ENCODE data around the gene CACNB2.
"Not testable (repeated sequence)": the region's sequence is repeated elsewhere in the genome, so short reads cannot be mapped to it uniquely, and the experiment has no call there.

The CACNB2 gene

GRCh38 chr10:18145652-18146051 lies 5.4 kb downstream of the CACNB2 start:
- DNase-seq (ENCODE audit: low read depth in 2 of 2), result no peak

GRCh38 chr10:18149196-18149800 lies 9.1 kb downstream of the CACNB2 start:
- no peak for DNase-seq (ENCODE audit: low read depth in 2 of 2)

- no peak for DNase-seq (ENCODE audit: low read depth in 2 of 2)
Observed at GRCh38 chr10:18151356-18151890, 11.2 kb downstream of the CACNB2 start.

GRCh38 chr10:18153381-18153780 lies 13.2 kb downstream of the CACNB2 start:
- DNase-seq (ENCODE audit: low read depth in 2 of 2), result not testable (repeated sequence)

GRCh38 chr10:18155321-18155720 lies 15.1 kb downstream of the CACNB2 start:
- DNase-seq (ENCODE audit: low read depth in 2 of 2), result no peak

- DNase-seq (ENCODE audit: low read depth in 2 of 2), result not testable (repeated sequence)
Observed at GRCh38 chr10:18156797-18157196, 16.6 kb downstream of the CACNB2 start.

- DNase-seq (ENCODE audit: low read depth in 2 of 2), result no peak
Observed at GRCh38 chr10:18157881-18158280, 17.7 kb downstream of the CACNB2 start.

GRCh38 chr10:18158773-18159265 lies 18.6 kb downstream of the CACNB2 start:
- DNase-seq (ENCODE audit: low read depth in 2 of 2), result no peak

GRCh38 chr10:18159557-18159956 lies 19.3 kb downstream of the CACNB2 start:
- DNase-seq (ENCODE audit: low read depth in 2 of 2), result no peak

GRCh38 chr10:18162021-18162627 lies 21.9 kb downstream of the CACNB2 start:
- no peak for DNase-seq (ENCODE audit: low read depth in 2 of 2)

- DNase-seq (ENCODE audit: low read depth in 2 of 2), result no peak
Observed at GRCh38 chr10:18164093-18164492, 23.9 kb downstream of the CACNB2 start.

- DNase-seq (ENCODE audit: low read depth in 2 of 2), result no peak
Observed at GRCh38 chr10:18164748-18165361, 24.6 kb downstream of the CACNB2 start.

- no peak for DNase-seq (ENCODE audit: low read depth in 2 of 2)
Observed at GRCh38 chr10:18178854-18179483, 38.7 kb downstream of the CACNB2 start.

- no peak for DNase-seq (ENCODE audit: low read depth in 2 of 2)
Observed at GRCh38 chr10:18179891-18180290, 39.7 kb downstream of the CACNB2 start.

GRCh38 chr10:18181382-18181781 lies 41.2 kb downstream of the CACNB2 start:
- DNase-seq (ENCODE audit: low read depth in 2 of 2), result not testable (repeated sequence)

- no peak for DNase-seq (ENCODE audit: low read depth in 2 of 2)
Observed at GRCh38 chr10:18185621-18186020, 45.4 kb downstream of the CACNB2 start.

GRCh38 chr10:18190840-18191239 lies 50.6 kb downstream of the CACNB2 start:
- no peak for DNase-seq (ENCODE audit: low read depth in 2 of 2)

- DNase-seq (ENCODE audit: low read depth in 2 of 2), result no peak
Observed at GRCh38 chr10:18194634-18195033, 54.4 kb downstream of the CACNB2 start.

GRCh38 chr10:18195060-18195799 lies 55.0 kb downstream of the CACNB2 start:
- no peak for DNase-seq (ENCODE audit: low read depth in 2 of 2)

GRCh38 chr10:18196806-18197550 lies 56.8 kb downstream of the CACNB2 start:
- no peak for DNase-seq (ENCODE audit: low read depth in 2 of 2)

- no peak for DNase-seq (ENCODE audit: low read depth in 2 of 2)
Observed at GRCh38 chr10:18197706-18198105, 57.5 kb downstream of the CACNB2 start.

All from stimulated activated CD4-positive, alpha-beta T cell treated with anti-CD3 and anti-CD28 coated beads, Interleukin-1b, Interleukin-23, amount 100 ng/mL, for 4 hours (primary cell).